ENCODE results near the gene COG4.

Gene COG4

DNA sequence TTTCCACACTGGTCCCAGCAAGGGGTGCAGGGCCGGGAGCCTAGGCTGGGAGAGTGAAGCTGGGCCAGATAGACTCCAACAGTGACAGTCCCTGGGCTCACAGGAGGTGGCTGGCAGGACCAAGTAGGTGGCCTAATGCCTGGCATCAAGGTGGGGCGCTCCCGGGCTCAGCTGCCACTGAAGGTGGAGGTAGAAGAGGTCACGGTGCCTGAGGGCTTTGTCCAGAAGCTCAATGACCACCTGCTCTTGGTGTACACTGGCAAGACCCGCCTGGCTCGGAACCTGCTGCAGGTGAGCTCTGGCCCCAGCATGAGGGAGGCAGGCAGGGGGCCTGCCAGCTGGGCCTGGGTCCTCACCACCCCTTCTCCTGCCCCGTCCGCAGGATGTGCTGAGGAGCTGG is 45.2 kb downstream of the COG4 start:
- DNase-seq = no peak

DNA sequence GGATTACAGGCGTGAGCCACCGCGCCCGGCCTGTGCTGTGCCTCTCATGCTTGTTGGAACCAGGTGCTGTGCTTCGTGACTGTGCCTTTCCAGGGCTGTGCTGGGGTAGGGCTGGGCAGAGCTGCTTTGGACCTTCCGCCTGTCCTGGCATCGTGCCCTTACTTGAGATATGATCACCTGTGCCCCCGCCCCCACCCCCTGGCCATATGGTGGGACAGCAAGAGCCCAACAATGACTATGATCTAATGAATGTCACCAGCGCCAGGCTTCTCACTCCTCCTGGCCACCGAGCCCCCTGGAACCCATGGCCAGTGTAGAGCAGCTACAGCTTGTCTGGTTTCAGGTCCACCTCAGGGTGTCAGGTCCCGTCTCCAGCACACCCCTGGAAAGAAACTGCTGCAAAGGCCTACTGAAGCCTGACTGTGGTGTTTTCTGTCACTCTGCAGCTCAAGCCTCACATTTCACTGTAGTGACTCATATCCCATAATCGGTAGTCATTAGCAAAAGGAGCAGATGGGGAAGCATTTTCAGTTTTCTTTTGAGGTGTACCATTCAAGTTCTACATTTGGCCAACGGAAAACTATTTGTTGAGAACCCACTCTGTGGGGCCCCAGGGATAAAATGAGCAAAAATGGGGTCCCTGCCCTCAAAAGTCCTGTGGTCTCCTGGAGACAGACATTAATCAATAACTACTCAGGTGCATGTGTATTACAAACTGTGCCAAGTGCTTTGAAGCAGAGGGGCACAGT is 46.9 kb downstream of the COG4 start:
- DNase-seq = no peak

DNA sequence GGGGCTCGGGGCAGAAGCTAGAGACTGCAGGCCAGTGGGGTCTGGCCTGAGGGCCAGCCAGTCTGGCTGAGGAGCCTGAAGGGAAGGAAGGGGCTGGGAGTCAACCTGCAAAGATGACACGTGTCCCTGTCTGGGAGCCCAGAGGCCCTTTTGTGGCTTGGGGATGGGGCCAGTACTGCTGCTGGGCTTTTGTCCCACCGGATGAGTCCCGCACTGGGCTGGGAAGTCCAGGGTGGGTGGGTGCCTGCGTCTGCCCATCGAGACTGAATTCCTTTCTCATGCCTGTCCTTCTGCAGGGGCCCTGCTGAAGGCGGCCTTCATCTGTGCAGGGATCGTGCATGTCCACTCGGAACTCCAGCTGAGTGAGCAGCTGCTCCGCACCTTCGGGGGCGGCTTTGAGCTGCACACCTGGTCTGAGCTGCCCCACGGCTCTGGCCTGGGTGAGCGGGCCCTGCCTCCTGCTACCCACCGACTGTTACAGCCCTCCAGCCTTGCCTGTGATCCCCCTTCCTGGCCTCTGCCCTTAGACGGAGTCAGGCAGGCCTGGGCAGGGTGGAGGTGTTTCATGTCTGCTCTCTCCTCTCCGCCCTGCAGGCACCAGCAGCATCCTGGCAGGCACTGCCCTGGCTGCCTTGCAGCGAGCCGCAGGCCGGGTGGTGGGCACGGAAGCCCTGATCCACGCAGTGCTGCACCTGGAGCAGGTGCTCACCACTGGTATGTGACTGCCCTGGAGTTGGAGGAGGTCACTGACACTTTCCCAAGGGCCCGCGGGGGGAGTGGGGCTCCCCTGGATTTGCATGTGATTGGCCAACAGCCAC is 48.1 kb downstream of the COG4 start:
- DNase-seq = no peak

DNA sequence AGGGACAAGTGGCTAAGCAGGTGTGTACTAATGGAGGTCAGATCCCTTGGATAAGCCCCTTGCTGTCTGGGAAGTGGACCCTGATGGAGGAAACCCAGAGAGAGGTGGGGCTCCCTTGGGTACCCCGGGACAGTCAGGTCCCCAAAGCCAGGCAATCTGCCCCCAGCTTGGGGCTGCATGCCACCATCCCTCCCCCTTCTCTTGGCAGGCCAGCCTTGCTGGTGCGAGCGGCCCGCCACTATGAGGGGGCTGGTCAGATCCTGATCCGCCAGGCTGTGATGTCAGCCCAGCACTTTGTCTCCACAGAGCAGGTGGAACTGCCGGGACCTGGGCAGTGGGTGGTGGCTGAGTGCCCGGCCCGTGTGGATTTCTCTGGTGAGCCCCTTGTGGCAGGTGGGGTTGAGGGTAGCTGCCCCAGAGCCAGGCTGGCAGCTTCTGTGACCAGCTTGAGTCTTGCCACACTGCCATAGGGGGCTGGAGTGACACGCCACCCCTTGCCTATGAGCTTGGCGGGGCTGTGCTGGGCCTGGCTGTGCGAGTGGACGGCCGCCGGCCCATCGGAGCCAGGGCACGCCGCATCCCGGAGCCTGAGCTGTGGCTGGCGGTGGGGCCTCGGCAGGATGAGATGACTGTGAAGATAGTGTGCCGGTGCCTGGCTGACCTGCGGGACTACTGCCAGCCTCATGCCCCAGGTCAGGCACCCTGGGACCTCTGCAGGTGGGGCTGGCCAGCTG is 48.9 kb downstream of the COG4 start:
- no peak for DNase-seq

DNA sequence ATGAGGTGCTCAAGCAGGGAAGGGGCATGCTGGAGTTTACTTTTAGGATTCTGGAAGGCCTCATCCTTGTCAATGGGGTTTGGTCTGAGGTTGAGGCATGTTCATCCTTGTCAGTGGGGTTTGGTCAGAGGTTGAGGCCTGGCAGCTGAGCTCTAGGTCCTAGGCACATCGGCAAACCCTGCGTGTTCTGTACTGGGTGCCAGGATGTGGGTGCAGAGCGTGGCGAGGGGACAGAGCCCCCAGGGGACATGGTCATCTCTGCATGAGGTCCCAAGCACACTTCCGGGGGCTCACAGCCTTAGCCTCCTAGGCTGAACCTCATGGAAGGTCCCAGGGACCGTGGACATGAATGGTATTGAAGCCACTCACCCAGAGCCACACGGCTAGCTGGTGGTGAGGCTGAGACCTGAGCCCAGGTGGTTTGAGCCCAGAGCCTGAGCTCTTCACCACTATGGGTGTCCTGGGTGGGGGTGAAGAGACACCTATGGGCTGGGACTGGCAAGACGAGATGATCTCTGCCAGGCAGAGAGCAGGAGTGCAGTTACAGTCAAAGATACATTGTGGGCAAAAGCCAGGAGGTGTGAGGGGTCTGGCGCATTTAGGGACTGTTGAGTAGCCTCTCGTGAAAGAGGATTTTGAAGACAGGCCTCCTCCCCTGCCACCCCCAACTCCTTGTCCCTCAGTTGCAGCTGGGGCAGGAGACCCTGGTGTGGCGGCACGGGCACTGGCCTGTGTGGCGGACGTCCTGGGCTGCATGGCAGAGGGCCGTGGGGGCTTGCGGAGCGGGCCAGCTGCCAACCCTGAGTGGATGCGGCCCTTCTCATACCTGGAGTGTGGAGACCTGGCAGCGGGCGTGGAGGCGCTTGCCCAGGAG is 49.7 kb downstream of the COG4 start:
- DNase-seq = no peak

DNA sequence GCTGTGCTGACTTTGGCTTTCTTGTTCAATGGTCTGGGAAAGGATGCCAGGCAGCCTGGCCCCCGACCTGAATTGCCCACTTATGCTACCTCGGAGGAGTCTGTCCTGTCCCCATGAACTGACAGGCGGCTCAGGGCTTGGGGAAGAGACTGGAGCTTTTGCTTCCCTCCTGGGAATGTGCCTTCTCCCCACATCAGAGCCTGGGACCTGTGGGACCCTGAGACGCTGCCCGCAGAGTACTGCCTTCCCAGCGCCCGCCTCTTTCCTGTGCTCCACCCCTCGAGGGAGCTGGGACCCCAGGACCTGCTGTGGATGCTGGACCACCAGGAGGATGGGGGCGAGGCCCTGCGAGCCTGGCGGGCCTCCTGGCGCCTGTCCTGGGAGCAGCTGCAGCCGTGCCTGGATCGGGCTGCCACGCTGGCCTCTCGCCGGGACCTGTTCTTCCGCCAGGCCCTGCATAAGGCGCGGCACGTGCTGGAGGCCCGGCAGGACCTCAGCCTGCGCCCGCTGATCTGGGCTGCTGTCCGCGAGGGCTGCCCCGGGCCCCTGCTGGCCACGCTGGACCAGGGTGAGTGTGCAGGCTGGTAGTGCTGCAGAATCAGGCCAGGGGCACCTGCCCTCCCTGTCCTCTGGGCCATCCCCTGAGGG is 50.4 kb downstream of the COG4 start:
- no peak for DNase-seq

DNA sequence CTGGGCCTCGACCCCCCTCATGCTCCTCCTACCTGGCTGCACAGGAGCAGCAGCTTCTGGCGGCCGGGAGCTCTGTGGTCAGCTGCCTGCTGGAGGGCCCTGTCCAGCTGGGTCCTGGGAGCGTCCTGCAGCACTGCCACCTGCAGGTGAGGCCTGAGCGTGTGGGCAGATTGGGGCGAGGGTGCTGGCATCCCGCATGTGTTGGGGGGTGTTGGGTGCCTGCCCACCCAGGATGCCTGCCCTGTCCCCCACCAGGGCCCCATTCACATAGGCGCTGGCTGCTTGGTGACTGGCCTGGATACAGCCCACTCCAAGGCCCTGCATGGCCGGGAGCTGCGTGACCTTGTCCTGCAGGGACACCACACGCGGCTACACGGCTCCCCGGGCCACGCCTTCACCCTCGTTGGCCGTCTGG is 52.4 kb downstream of the COG4 start:
- no peak for DNase-seq

DNA sequence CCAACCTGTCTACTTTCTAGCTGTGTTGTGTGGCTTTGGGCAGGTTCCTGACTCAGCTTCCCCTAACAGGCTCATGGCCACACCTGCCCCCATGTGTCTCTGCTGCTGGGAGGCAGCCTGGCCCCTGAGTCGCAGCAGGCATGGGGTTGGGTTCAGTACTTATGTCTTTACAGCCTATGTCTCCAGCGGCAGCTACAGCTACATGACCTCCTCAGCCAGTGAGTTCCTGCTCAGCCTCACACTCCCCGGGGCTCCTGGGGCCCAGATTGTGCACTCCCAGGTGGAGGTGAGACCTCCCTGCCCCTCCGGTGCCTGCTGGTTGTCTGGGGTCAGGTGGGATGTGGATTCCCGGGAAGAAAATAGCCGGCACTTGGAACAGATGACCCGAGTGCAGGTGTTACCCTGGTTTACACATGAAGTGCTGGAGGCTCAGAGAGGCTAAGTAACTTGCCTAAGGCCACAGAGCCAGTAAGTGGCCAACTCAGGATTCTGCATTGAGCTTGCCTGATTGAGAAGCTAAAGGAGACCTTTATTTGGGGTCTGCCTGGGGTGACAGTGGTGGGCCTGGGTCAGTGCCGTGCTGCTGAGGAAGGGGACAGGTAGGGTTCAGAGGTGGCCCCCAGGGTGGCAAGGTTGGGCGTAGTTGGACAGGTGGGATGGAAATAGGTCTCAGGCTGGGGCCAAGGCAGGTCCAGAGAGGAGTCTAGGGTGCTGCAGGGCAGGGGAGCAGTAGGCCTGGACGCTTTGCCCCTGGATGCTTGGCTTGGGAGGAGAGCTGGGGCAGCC is 53.0 kb downstream of the COG4 start:
- DNase-seq = no peak

DNA sequence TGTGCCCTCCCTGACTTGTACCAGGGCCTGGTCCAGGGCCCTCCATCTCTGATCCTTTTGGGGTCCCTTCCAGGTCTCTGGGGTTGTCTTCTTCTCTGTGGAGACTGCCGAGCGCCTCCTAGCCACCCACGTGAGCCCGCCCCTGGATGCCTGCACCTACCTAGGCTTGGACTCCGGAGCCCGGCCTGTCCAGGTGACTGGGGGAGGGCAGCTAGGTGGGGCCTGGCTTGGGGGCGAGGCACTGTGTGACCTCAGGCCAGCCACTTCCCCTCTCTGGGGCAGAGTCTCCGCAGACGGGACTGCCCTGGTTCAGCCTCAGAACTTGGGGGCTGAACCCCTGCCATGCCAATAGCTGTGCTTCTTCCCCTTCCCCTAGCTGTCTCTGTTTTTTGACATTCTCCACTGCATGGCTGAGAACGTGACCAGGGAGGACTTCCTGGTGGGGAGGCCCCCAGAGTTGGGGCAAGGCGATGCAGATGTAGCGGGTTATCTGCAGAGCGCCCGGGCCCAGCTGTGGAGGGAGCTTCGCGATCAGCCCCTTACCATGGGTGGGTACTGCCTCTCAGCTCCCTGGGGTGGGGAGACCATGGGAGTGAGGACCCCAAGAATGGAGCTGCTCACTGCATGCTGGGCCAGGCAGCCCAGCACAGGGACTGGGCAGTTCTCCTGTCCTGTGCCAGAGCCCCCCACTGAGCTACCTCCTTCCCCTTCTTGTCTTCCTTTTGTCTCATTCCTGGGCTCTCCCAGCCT is 54.4 kb downstream of the COG4 start:
- DNase-seq = no peak

DNA sequence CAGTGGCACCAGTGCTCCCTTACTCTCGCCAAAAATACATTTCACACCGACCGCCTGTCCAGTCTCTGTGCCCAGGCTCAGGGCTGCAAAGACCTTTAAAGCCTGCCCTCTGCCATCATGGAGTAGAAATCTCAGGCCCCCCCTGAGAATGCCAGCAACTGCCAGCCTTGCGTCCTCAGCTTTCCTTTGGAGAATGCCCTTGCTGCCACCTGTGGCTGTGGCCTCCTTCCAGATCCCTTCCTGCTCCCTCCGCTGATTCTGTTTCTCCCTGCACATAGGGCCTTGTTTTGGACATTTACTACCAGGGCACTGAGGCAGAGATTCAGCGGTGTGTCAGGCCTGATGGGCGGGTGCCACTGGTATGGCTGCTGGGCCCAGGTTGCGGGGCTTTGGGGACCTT is 55.7 kb downstream of the COG4 start:
- DNase-seq = no peak

DNA sequence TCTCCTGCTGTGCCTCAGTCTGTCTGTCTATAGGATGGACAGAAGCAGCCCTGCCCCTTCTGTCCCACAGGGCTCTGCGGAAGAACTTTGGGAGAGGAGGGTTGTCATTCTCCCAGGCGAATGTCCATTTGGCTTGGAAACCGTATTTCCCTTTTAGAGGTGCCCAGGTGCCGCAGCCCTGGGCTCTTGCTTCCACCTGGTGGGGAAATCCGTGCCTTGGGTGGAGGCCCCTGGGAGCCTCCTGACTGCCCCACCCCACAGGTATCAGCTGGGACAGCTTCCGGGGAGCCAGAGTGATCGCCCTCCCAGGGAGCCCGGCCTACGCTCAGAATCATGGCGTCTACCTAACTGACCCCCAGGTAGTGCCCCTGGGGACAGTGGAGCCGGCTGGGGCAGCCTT is 56.2 kb downstream of the COG4 start:
- DNase-seq = no peak

DNA sequence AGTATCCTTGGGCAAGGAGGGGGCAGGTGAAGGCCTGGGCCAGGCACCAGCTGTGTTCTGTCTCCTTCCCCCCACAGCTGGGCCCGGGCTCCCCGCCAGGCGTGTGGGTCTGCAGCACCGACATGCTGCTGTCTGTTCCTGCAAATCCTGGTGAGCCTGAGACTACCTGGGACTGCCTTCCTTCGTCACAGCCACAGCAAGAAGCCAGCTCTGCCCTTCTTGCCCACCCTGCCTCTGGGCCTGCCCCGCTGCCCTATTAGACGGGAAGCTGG is 56.6 kb downstream of the COG4 start:
- no peak for DNase-seq

DNA sequence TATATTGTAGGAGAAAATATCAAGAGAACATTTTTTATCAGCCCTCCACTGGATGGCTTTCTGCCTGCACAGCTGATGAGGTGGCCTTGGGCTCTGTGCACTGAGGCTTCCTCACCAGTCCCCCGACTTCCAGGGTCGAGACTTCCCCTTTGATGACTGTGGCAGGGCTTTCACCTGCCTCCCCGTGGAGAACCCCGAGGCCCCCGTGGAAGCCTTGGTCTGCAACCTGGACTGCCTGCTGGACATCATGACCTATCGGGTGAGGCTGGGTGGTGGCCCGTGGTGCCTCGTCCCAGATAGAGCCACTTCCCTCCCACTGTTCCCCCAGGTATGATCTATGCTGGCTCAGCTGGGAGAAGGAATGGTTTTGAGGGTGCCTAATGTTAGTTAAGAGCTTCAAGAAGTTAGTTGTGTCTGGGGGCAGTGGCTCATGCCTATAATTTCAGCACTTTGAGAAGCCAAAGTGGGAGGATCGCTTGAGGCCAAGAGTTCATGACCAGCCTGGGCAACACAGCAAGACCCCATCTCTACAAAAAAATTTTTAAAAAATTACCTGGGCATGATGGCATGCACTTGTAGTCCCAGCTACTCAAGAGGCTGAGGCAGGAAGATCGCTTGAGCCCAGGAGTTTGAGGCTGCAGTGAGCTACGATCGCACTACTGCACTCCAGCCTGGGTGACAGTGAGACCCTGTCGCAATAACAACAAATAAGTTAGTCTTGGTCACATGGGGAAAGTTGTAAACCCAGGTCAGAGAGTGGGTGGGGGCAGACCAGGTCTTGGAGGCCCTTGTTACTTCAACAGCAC is 57.2 kb downstream of the COG4 start:
- no peak for DNase-seq

DNA sequence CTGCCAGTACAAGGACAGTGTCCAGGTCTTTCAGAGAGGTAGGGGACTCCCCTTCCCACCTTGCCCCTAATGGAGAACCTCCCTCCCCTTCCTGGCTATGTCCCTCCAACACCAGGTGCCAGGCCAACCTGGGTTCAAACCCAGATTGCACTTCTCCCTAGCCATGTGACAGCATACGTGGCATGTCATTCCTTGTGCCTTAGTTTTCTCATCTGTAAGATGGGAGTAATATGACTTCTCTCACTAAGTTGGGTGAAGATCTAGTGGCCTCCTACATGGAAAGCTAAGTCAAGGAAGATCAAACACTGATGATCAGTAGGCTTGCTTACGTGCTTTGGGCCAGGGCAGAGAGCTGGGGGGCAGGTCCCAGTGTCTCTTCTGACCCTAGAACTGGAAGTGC is 60.1 kb downstream of the COG4 start:
- no peak for DNase-seq

DNA sequence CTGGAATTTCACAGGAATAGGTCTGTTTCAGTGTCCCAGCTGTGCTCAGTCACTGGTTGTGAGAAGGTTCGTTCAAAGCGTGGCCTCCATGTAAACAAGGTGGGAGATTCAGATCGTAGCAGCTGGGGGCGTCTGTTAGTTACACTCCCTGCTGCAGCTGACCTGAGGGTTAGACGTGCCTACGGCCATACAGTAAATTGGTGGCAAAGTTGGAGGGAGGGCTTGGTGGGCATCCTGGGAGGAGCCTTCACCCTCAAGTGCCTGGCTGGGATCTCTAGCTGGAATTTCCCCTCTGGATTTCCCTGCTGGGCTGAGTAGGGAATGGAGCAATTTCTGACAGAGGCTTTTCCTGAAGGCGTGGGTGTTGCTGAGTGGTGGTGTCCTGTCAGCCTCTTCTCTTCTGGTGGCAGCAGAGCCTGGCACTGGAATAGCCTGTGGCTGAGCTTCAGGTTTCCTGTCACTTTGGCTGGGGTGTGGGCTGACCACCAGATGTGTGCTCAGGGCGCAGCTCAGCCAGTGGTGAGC is 62.6 kb downstream of the COG4 start:
- no peak for DNase-seq

DNA sequence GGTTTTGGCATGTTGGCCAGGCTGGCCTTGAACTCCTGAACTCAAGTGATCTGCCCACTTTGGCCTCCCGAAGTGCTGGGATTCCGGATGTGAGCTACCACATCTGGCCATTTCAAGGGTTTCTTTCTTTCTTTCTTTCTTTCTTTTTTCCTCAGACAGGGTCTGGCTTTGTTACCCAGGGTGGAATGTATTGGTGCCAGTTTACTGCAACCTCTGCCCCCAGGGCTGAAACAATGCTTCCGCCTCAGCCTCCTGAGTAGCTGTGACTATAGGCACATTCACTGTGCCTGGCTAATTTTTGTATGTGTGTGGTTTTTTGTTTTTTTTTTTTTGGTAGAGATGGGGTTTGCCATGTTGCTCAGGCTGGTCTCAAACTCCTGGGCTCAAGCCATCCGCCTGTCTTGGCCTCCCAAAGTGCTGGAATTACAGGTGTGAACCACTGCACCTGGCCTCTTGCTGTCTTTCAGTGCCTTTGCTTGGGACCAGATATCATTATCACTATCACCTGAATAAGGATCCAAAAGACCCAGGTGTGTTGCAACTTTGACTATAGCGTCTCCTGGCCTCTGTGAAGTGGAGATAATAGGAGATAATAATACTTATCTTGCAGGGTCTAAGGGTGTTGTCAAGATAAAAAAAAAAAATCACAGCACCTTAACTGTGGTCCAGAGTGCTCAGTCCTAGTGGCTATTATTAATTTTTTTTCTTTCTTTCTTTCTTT is 65.7 kb downstream of the COG4 start:
- DNase-seq = no peak

DNA sequence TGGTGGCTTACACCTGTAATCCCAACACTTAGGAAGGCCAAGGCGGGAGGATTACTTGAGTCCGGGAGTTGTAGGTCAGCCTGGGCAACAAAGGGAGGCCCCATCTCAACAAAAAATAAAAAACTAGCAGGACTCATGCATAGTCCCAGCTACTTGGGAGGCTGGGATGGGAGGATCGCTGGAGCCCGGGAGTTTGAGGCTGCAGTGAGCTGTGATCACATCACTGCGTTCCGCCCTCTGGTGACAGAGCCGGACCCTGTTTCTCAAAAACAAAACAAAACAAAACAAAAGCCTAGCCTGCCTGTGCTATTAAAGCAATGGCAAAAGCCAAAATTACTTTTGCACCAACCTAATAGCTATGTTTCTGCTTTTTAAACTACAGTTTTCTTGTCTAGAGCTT is 67.4 kb downstream of the COG4 start:
- DNase-seq = no peak

DNA sequence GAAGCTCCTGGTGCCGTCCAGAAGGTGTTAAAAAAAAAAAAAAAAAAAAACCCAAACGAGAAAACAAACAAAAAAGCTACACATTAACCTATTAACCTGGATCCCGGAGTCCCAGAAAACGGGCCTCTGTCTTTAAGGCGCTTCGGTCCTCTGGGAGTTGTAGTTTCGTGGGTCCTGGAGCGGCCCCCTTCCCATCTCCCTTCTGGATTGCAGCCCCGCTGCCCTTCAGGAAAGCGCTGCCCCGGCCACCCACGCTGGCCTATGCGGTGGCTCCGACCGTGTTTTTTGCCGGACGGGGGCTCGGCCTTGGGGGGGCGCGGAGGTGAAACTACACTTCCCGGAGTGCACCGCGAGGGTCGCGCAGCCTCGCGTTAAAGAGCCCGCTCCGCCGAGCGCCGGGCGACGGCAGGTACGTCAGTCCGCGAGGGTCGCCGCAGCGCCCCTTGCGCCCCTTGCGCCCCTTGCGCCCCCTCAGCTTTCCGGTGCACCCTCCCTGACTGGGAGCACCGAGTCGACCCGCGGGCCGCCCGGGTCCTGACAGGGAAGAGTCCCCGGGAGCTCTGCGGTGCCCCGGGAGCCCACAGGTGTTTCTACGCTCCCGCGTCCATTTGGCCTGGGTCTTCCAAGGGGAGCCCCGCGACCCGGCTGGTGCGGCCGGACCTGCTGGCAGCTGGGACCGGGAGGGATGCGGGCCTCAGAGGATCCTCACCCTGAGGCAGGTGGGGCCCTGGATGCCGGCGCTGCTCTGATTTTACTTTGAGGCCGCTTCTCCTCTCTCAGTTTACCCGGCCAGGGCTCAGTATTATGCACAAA is 68.9 kb downstream of the COG4 start, which contains the start of gene FCSK:
TSS of gene FCSK (plus strand) at position 374 of the 813 bp plus-strand sequence. CDS start 8,596 bp downstream, outside the sequence.
- peak; percentile 61 to 64 for DNase-seq

Data from NCI-H1930 (cell line).